ENCODE data around the gene STK32B. TPM values are rescaled to one million over a fixed set of nuclear protein-coding genes. Genes with fewer than 3 reads are reported as not detected.

Gene STK32B
- total RNA-seq, 4 donors from 2014 or later: 0.46 to 0.68 (median 0.49) TPM; not detected in 1

- Histone ChIP-seq H3K4me3 (no peak overlapping the region), H3K36me3 (no peaks in the 10 kb centered on the region), H3K4me1 (no peaks in the 10 kb centered on the region), H3K9me3 (no peaks in the 10 kb centered on the region), H3K27ac (no peak overlapping the region), H3K27me3 (no peaks in the 10 kb centered on the region)
- in situ Hi-C loops (cut with MboI; ENCODE audit: low sequenced_read_pairs in 4 of 4): no loop called here
- ATAC-seq: no peak
- intact Hi-C loops (cut with DNase I; ENCODE audit: low total_unique reads): no loop called here
- no peak for DNase-seq
- TF ChIP-seq CTCF (IDR thresholded peaks at IDR 0.05 in 4 of 5, conservative IDR thresholded peaks at IDR 0.05 in 1 of 5) (no peak), POLR2A (IDR thresholded peaks at IDR 0.05) (no peak)
Measured at GRCh38 chr4:5451243-5451642, 400.0 kb downstream of the STK32B start.

GRCh38 chr4:5452156-5452555 lies 400.9 kb downstream of the STK32B start:
- Histone ChIP-seq H3K9me3 (no peaks in the 10 kb centered on the region), H3K27ac (no peak overlapping the region), H3K36me3 (no peaks in the 10 kb centered on the region), H3K27me3 (no peaks in the 10 kb centered on the region), H3K4me1 (no peaks in the 10 kb centered on the region), H3K4me3 (no peak overlapping the region)
- TF ChIP-seq CTCF (IDR thresholded peaks at IDR 0.05 in 4 of 5, conservative IDR thresholded peaks at IDR 0.05 in 1 of 5) (no peak), POLR2A (IDR thresholded peaks at IDR 0.05) (no peak)
- DNase-seq (no peak), ATAC-seq (no peak)
- intact Hi-C loops (cut with DNase I; ENCODE audit: low total_unique reads): no loop called here
- in situ Hi-C loops (cut with MboI; ENCODE audit: low sequenced_read_pairs in 4 of 4): no loop called here

- DNase-seq (no peak), ATAC-seq (no peak)
- Histone ChIP-seq H3K4me1 (no peaks in the 10 kb centered on the region), H3K36me3 (no peaks in the 10 kb centered on the region), H3K9me3 (no peaks in the 10 kb centered on the region), H3K27me3 (no peaks in the 10 kb centered on the region), H3K4me3 (no peak overlapping the region), H3K27ac (no peak overlapping the region)
- intact Hi-C loops (cut with DNase I; ENCODE audit: low total_unique reads) (no loop called here), in situ Hi-C loops (cut with MboI; ENCODE audit: low sequenced_read_pairs in 4 of 4) (no loop called here)
- TF ChIP-seq CTCF (IDR thresholded peaks at IDR 0.05 in 4 of 5, conservative IDR thresholded peaks at IDR 0.05 in 1 of 5): no peak
- no peak for TF ChIP-seq POLR2A (IDR thresholded peaks at IDR 0.05)
Measured at GRCh38 chr4:5455003-5455585, 403.8 kb downstream of the STK32B start.

GRCh38 chr4:5456296-5456845 lies 405.1 kb downstream of the STK32B start:
- intact Hi-C loops (cut with DNase I; ENCODE audit: low total_unique reads) (no loop called here), in situ Hi-C loops (cut with MboI; ENCODE audit: low sequenced_read_pairs in 4 of 4) (no loop called here)
- DNase-seq (no peak), ATAC-seq (no peak)
- no peak for TF ChIP-seq CTCF (IDR thresholded peaks at IDR 0.05 in 4 of 5, conservative IDR thresholded peaks at IDR 0.05 in 1 of 5)
- no peak for TF ChIP-seq POLR2A (IDR thresholded peaks at IDR 0.05)
- Histone ChIP-seq H3K27me3 (no peaks in the 10 kb centered on the region), H3K4me1 (no peaks in the 10 kb centered on the region), H3K36me3 (no peaks in the 10 kb centered on the region), H3K27ac (no peak overlapping the region), H3K4me3 (no peak overlapping the region), H3K9me3 (no peaks in the 10 kb centered on the region)

GRCh38 chr4:5458676-5459075 lies 407.4 kb downstream of the STK32B start:
- intact Hi-C loops (cut with DNase I; ENCODE audit: low total_unique reads): no loop called here
- TF ChIP-seq POLR2A (IDR thresholded peaks at IDR 0.05) (no peak), CTCF (IDR thresholded peaks at IDR 0.05 in 4 of 5, conservative IDR thresholded peaks at IDR 0.05 in 1 of 5) (no peak)
- Histone ChIP-seq H3K4me3 (no peak overlapping the region), H3K9me3 (no peaks in the 10 kb centered on the region), H3K27me3 (no peaks in the 10 kb centered on the region), H3K27ac (no peak overlapping the region), H3K4me1 (no peaks in the 10 kb centered on the region), H3K36me3 (no peaks in the 10 kb centered on the region)
- ATAC-seq: no peak
- no peak for DNase-seq
- in situ Hi-C loops (cut with MboI; ENCODE audit: low sequenced_read_pairs in 4 of 4): no loop called here

All from gastrocnemius medialis (tissue), 4 donors.